ENCODE results near the gene MCMBP.
A peak's percentile ranks its signal among the peaks of the same experiment; 100 is the strongest.
"Not testable (repeated sequence)": the region's sequence is repeated elsewhere in the genome, so short reads cannot be mapped to it uniquely, and the experiment has no call there.

MCMBP gene

GRCh38 chr10:119878524-119878923 is 5.9 kb upstream of the MCMBP start:
- no peak for DNase-seq

DNA sequence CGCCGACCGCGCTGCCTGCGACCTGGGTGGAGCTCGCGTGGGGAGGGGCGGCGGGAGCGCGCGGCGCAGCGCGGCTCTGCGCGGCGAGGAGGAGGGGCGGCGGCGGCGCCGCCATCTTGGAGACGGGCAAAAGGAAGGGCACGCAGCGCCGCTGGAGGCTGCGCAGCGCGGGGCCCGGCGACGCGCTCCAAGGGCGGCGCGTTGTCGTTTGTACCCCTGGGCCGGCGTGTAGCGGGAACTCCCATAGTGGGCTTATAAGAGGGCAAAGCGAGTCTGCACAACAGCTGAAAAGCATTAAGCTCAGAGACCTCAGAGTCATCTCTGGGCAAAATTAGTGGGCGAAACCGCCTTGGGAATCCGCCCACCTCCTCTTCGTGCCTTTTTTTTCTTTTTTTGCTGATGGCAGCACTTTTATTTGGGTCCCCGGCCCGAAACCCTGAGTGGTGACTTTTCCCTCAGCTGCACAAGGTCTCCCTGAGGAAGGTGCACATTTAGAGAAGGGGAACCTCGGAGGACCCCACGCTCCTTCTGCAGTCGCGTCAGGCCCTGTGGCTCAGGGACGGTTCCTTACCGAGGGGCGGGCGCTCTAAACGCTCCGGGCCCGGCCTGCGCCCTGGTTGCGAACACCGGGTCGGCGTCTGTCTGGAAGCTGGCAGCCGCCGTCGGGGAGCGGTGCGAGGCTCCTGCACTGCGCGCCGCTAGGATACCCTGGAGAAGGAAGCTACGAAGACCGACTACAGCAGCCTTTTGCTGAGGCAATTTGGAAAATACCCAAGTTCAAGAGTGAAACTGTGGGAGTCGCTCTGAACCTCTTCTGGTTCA is 428 bp upstream of the MCMBP start:
- peak; percentile 53 to 80 for DNase-seq

DNA sequence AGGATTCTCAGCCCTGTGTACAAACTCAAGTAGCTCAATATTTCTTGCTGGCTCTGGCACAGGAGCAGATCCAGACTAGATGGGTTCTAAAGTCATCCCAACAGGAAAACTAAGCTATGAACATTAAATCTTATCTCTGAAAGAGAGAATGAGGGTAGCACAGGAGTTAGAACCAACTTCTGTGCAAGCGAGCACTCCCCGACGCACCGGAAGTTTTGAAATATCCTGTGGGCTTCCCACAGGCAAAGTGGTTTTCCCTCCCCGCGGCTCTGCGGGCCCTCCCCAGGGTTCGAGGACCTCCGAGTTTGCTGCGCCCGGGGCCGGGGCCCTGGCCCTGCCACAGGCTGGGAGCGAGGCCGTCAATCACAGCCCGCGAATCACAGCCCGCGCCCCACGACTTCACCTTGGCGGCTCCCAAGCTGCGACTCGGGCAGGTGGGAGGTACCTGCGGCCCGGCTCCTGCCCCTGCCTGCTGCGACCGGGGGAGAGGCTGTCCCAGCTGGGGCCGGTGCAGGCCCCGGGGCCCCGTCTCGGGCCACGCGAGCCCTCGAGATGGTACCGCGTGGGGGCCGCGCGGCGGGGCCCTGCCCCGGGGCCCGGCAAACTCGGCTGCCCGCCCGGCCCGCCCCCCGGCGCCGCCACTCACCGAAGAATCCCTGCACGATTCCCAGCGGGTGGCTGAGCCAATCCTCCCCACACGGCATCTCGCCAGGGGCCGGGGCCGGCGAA is 598 bp downstream of the MCMBP start:
- DNase-seq: peak; percentile 11 to 26

GRCh38 chr10:119869398-119869797 is 3.2 kb downstream of the MCMBP start:
- DNase-seq: not testable (repeated sequence)

- no peak for DNase-seq
Observed at GRCh38 chr10:119867317-119867716, 5.3 kb downstream of the MCMBP start.

DNA sequence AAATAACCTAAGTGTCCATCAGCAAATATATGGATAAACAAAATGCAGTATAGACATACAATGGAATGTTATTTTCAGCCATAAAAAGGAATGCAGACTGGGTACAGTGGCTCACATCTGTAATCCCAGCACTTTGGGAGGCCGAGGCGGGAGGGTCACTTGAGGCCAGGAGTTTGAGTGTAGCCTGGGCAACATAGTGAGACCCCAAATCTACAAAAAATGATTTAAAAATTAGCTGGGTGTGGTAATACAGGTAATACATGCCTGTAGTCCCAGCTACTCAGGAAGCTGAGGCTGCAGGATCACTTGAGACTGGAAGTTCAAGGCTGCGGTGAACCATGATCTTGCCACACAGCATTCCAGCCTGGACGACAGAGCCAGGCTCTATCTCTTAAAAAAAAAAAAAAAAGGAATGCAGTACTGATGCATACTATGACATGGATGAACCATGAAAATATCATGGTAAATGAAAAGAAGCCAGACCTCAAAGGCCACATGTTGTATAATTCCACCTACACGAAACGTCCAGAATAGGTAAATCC is 6.9 kb downstream of the MCMBP start:
- DNase-seq: no peak

- no peak for DNase-seq
Observed at GRCh38 chr10:119863951-119864565, 8.6 kb downstream of the MCMBP start.

- DNase-seq: no peak
Observed at GRCh38 chr10:119862524-119862923, 10.1 kb downstream of the MCMBP start.

- no peak for DNase-seq
Observed at GRCh38 chr10:119860866-119861607, 11.6 kb downstream of the MCMBP start.

GRCh38 chr10:119859420-119860258 is 13.0 kb downstream of the MCMBP start:
- DNase-seq: peak in 1 of 2 experiments; percentile 24

DNA sequence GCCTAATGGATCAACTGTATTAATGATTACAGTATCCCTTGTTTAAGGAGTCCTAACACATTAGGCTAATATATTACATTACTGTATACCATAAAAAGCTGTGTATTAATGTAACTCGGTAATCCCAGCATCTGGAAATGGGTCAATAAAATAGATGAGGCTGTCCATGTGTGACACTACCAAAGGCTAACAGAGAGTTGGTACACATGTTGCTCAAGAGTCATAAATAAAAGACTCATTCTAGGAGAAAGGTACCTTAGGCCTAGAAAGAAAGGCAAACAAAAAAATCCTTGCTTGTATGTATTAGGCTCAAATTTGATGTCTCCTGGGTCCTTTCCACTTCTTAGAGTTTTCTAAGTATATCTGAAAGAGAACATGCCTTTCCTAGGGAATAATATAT is 14.6 kb downstream of the MCMBP start:
- DNase-seq: no peak

DNA sequence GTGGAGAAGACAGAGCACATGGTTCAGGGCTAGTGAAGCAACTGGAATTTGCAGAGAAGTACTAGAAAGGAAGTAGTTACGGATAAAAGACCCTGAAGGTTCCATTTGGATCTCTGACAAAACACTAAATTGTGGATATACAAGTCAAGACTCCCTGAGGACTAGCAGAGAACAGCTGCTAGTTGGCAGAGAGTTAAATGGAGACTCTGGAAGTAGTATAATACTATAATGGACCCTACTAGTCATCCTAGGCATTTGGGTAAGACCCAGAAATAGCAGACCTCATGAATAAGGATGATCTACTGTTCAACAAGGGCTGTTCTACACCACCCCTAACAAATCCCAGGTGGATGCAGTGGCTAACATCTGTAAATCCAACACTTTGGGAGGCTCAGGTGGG is 19.1 kb downstream of the MCMBP start:
- no peak for DNase-seq

DNA sequence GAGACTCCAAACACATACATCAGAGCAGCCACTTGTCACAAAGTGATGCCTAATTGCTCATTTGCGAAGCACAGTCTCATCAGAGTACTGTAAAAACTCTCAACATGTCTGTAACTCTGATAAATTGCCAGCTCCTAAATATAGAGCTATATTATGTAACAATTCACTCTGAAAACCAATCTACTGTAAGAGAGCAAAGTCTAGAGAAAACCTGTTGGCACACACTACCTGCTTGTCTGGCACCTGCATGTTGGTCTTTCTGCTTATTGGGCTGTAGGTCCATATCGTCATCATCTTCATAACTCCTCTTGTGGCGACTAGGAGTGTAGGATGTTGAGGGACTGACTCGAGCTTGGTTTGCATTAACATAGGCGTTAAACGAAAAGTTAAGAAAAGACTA is 19.8 kb downstream of the MCMBP start:
- DNase-seq: no peak

GRCh38 chr10:119852277-119852676 is 20.4 kb downstream of the MCMBP start:
- DNase-seq: no peak

- DNase-seq: no peak
Observed at GRCh38 chr10:119849944-119850343, 22.7 kb downstream of the MCMBP start.

- no peak for DNase-seq
Observed at GRCh38 chr10:119849031-119849789, 23.4 kb downstream of the MCMBP start.

GRCh38 chr10:119845656-119846055 is 27.0 kb downstream of the MCMBP start:
- no peak for DNase-seq

DNA sequence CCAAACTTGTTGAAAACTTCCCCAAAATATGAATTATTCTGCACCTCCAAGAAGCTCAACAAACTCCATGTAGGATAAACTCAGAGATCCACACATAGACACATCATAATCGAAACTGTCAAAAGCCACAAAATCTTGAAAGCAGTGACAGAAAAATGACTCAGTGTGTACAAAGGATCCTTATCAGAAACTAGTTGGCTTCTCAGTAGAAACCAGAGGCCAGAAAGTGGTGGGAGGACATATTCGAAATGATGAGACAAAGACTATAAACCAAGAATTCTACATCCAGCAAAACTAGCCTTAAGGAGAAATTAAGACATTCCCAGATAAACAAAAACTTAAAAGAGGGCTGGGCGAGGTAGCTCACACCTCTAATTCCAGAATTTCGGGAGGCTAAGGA is 38.5 kb downstream of the MCMBP start:
- no peak for DNase-seq

DNA sequence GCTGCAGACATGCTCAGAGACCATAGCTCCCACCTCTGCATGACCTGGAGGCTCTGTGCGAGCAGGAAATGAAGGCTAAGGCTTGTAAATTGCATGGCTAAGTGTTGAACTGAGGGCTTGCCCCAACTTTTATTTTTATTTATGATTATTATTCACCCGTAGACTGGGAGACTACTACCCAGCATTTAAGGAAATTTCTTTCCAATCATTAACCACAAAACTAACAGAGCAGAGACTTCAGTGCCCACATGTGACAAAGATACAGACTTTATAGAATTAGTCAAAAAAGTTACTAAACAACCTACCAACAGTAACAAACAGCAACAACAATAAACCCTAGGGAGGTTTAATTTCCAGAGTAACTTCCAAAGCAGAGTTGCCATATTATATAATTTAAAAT is 39.7 kb downstream of the MCMBP start:
- DNase-seq: no peak

DNA sequence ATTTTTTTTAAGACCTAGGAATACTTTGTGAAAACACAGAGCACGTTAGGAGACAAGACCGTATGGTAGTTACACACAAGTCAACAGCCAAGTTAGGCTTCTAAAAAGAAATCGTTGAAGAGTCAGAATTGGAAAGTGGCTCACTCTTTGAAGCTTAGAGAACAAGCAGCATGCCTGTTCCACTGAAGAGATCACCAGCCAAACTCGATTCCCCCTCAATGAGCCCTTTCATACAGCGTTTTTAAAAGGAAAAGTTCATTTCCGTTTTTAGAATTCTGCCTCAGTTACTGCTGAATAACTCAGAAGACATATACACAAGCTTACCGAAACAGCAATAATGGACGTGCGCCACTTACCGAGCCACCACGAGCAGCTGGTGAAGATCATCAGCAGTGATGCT is 41.0 kb downstream of the MCMBP start:
- DNase-seq: no peak

- no peak for DNase-seq
Observed at GRCh38 chr10:119830851-119831250, 41.8 kb downstream of the MCMBP start.

Measured in SHP77 (cell line).